GM18868 (cell line): ENCODE results near the gene TNNT1.
"Not testable (repeated sequence)": the region's sequence is repeated elsewhere in the genome, so short reads cannot be mapped to it uniquely, and the experiment has no call there.

Experiments
- ATAC-seq: cut with Tn5 transposase; IDR thresholded peaks from one replicate; pipeline ENCODE4 v1.9.1; 2021; ENCODE audit warnings: mild to moderate bottlenecking, moderate library complexity; ENCODE audit not compliant: unreplicated experiment

TNNT1 gene

GRCh38 chr19:55149078-55150003, at the start of gene TNNT1:
TNNT1 (minus strand) TSS chr19:55149206; CDS start chr19:55147157, 2,049 bp downstream.
- no peak for ATAC-seq

GRCh38 chr19:55198651-55199050, 49.6 kb upstream of the TNNT1 start:
- ATAC-seq, result no peak

- no peak for ATAC-seq
These were observed 48.5 kb upstream of the TNNT1 start for GRCh38 chr19:55197528-55197927.

- no peak for ATAC-seq
These were observed 47.8 kb upstream of the TNNT1 start for GRCh38 chr19:55196803-55197202.

- no peak for ATAC-seq
These were observed 44.5 kb upstream of the TNNT1 start for GRCh38 chr19:55193481-55193880.

- ATAC-seq, result no peak
These were observed 40.4 kb upstream of the TNNT1 start for GRCh38 chr19:55189403-55189835.

GRCh38 chr19:55188625-55189024, 39.6 kb upstream of the TNNT1 start:
- no peak for ATAC-seq

GRCh38 chr19:55186080-55186479, 37.1 kb upstream of the TNNT1 start:
- no peak for ATAC-seq

- no peak for ATAC-seq
These were observed 32.7 kb upstream of the TNNT1 start for GRCh38 chr19:55181740-55182139.

GRCh38 chr19:55179606-55180484, 30.8 kb upstream of the TNNT1 start, which contains the start of gene SYT5:
SYT5 (minus strand) TSS chr19:55180289; CDS start chr19:55179041, 1,248 bp downstream.
- no peak for ATAC-seq

GRCh38 chr19:55178781-55179599, 30.0 kb upstream of the TNNT1 start:
- ATAC-seq, result peak; percentile 86

GRCh38 chr19:55176076-55176475, 27.1 kb upstream of the TNNT1 start:
- ATAC-seq, result no peak

GRCh38 chr19:55175117-55175867, 26.3 kb upstream of the TNNT1 start:
- ATAC-seq, result no peak

GRCh38 chr19:55174425-55175116, 25.6 kb upstream of the TNNT1 start:
- no peak for ATAC-seq

GRCh38 chr19:55173714-55174409, 24.9 kb upstream of the TNNT1 start:
- ATAC-seq, result no peak

GRCh38 chr19:55173186-55173713, 24.2 kb upstream of the TNNT1 start:
- ATAC-seq, result no peak

- no peak for ATAC-seq
These were observed 23.7 kb upstream of the TNNT1 start for GRCh38 chr19:55172741-55173140.

GRCh38 chr19:55172318-55172717, 23.3 kb upstream of the TNNT1 start:
- ATAC-seq, result not testable (repeated sequence)
